HepG2 (cell line): ENCODE measurements around the gene ASXL1. TPM values are rescaled to one million over a fixed set of nuclear protein-coding genes. Genes with fewer than 3 reads are reported as not detected.

Experiments used
- AKAP8 ChIP-seq: sonication (generic); formaldehyde crosslinking; IDR thresholded peaks from 2 replicates; pipeline ENCODE4 v1.5.1; 2020; ENCODE audit warnings: mild to moderate bottlenecking, missing genetic modification reagents
- ARID3A ChIP-seq: IDR thresholded peaks from 2 replicates; pipeline ENCODE4 v1.6.1; 2012; ENCODE audit warnings: low read depth, low read length, improper control_type of control experiment
- CBX2 ChIP-seq, 2 experiments: fragments of 200-600 bp in 1 of 2; sonication (generic); formaldehyde crosslinking in 1 of 2; IDR thresholded peaks; 2 replicates each; pipeline versions ENCODE4 v1.7.0 to v1.8.1; 2018 to 2022; ENCODE audit warnings: low read depth in 2 of 2, low read length in 1 of 2, mild to moderate bottlenecking in 1 of 2, missing genetic modification reagents in 1 of 2
- CTCF ChIP-seq: sonication (generic); formaldehyde crosslinking; IDR thresholded peaks from 2 replicates; pipeline ENCODE4 v1.5.0; 2020; ENCODE audit warnings: mild to moderate bottlenecking, missing genetic modification reagents, moderate library complexity
- FLYWCH1 ChIP-seq: sonication (generic); formaldehyde crosslinking; IDR thresholded peaks from 2 replicates; pipeline ENCODE4 v1.8.1; 2023; ENCODE audit warnings: mild to moderate bottlenecking, missing genetic modification reagents
- GMEB2 ChIP-seq: IDR thresholded peaks from 2 replicates; pipeline ENCODE4 v1.6.1; 2016; ENCODE audit warnings: missing biosample characterization, missing genetic modification reagents, low read depth
- HNRNPL ChIP-seq: fragments of 200-400 bp; formaldehyde crosslinking; IDR thresholded peaks from 2 replicates; pipeline ENCODE4 v1.6.1; 2017; ENCODE audit warnings: mild to moderate bottlenecking, low read depth, low read length
- JARID2 ChIP-seq: sonication (generic); formaldehyde crosslinking; IDR thresholded peaks from 2 replicates; pipeline ENCODE4 v1.8.1; 2023; ENCODE audit warnings: missing genetic modification reagents, inconsistent platforms; ENCODE audit not compliant: insufficient replicate concordance
- KDM2A ChIP-seq: sonication (generic); formaldehyde crosslinking; IDR thresholded peaks from 2 replicates; pipeline ENCODE4 v1.4.0; 2020; ENCODE audit warnings: low read depth, missing genetic modification reagents, borderline replicate concordance
- NCOR1 ChIP-seq: fragments of 200-600 bp; sonication (generic); IDR thresholded peaks from 2 replicates; pipeline ENCODE4 v1.7.0; 2017; ENCODE audit warnings: antibody characterized with exemption, low read length, borderline replicate concordance
- POLR2AphosphoS2 ChIP-seq: IDR thresholded peaks from 2 replicates; pipeline ENCODE4 v1.6.1; 2011; ENCODE audit warnings: low read depth, low read length, improper control_type of control experiment
- SMAD1 ChIP-seq: sonication (generic); formaldehyde crosslinking; IDR thresholded peaks from 2 replicates; pipeline ENCODE4 v1.4.0; 2020; ENCODE audit warnings: missing genetic modification reagents, low read depth, mild to moderate bottlenecking, borderline replicate concordance
- XRCC5 ChIP-seq: fragments of 200-400 bp; formaldehyde crosslinking; optimal IDR thresholded peaks from 2 replicates; pipeline ENCODE3; 2017; ENCODE audit warnings: mild to moderate bottlenecking, low read length
- ZNF567 ChIP-seq: sonication (generic); formaldehyde crosslinking; IDR thresholded peaks from 2 replicates; pipeline ENCODE4 v1.8.1; 2023; ENCODE audit warnings: mild to moderate bottlenecking, missing genetic modification reagents, borderline replicate concordance
- ZNF652 ChIP-seq: IDR thresholded peaks from 2 replicates; pipeline ENCODE4 v1.6.1; 2016; ENCODE audit warnings: low read depth, borderline replicate concordance
- ZNF740 ChIP-seq: sonication (generic); formaldehyde crosslinking; IDR thresholded peaks from 2 replicates; pipeline ENCODE4 v1.4.0; 2020; ENCODE audit warnings: missing genetic modification reagents
- ZSCAN21 ChIP-seq: sonication (generic); formaldehyde crosslinking; IDR thresholded peaks from 2 replicates; pipeline ENCODE4 v1.8.0; 2022; ENCODE audit warnings: mild to moderate bottlenecking, missing genetic modification reagents, moderate library complexity, borderline replicate concordance
- polyA plus RNA-seq, 8 experiments: library from polyadenylated mRNA; depleted of rRNA in 3 of 8; stranded (reverse) in 7 of 8; unstranded in 1 of 8; fragments of >200 nt; fragmentation: Illumina TruSeq in 4 of 8; extraction: Trizol in 4 of 8; gene quantifications; 2 replicates each; pipeline versions ENCODE4 v1.2.1 to v1.2.3, GENCODE V29; 2011 to 2016; ENCODE audit warnings: low read depth in 4 of 8, missing spikeins in 1 of 8, mixed read lengths in 1 of 8; ENCODE audit not compliant: insufficient read depth in 1 of 8
- total RNA-seq, 5 experiments: library from RNA; depleted of rRNA; stranded (reverse); fragments of >200 nt; fragmentation: Illumina TruSeq; extraction: Trizol; gene quantifications; 2 replicates each; pipeline ENCODE4 v1.2.3, GENCODE V29; 2016; ENCODE audit warnings: low read depth in 1 of 5
- TF ChIP-seq, protein P1 (sequence below): sonication (generic); formaldehyde crosslinking; IDR thresholded peaks from 2 replicates; pipeline ENCODE4 v1.5.1; 2020; ENCODE audit warnings: mild to moderate bottlenecking, missing genetic modification reagents

The ASXL1 gene
- total and polyA plus RNA-seq, 2 of the 13 experiments (the other 11 are each of a cell fraction or from before 2014, with no cell fraction given): 62.1 to 74.8 TPM

DNA sequence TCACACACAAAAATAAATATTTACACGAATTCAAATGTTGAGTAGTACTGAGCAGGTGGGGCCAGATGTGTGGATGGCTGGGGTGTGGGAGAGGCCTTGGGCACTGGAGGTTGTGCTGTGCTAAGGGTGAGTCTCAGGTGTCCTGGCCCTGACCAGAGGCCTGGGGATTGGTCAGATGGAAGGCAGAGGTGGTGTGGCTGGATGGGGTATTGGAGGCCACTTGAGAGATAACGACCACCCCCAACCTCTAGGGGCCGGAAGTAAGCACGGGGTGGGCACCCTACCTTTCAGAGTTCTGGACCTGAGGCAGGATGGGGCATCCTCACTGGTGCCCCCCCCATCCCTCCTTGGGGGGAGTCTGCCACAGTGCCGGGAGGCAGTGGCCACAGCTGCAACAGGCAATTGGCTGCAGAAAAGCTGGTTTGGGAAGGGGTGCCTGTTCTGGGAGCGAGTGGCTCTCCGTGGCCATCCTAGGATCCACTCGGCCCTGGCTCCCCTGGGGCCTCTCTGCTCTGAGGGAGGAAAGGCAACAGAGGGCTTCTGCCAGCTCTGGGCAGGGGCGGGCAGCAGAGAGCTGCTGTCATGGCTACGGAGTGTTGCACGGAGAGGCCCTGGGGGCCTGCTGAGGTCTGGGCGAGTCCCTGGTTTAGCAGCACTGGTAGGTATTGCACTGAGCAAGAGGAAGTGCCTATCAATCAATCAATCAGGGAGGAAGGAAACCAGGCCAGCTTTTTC, 87.6 kb downstream of the ASXL1 start (continued):
- TF ChIP-seq, protein P1, sequence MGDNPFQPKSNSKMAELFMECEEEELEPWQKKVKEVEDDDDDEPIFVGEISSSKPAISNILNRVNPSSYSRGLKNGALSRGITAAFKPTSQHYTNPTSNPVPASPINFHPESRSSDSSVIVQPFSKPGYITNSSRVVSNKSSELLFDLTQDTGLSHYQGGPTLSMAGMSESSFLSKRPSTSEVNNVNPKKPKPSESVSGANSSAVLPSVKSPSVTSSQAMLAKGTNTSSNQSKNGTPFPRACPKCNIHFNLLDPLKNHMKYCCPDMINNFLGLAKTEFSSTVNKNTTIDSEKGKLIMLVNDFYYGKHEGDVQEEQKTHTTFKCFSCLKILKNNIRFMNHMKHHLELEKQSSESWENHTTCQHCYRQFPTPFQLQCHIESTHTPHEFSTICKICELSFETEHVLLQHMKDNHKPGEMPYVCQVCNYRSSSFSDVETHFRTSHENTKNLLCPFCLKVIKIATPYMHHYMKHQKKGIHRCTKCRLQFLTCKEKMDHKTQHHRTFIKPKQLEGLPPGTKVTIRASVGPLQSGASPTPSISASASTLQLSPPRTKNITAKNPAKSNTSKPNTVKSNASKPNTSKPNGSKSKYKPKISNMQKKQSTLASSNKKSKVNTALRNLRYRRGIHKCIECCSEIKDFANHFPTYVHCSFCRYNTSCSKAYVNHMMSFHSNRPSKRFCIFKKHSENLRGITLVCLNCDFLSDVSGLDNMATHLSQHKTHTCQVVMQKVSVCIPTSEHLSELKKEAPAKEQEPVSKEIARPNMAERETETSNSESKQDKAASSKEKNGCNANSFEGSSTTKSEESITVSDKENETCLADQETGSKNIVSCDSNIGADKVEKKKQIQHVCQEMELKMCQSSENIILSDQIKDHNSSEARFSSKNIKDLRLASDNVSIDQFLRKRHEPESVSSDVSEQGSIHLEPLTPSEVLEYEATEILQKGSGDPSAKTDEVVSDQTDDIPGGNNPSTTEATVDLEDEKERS: no peak
- TF ChIP-seq CBX2 (IDR thresholded peaks at IDR 0.05; ENCODE audit: low read depth, low read length) (no peak), CBX2 (CRISPR knock-in tag; IDR thresholded peaks at IDR 0.05; ENCODE audit: low read depth) (no peak), ZNF652 (CRISPR knock-in tag) (no peak), FLYWCH1 (CRISPR knock-in tag) (0 out of 2 replicates have a peak, but pooled peaks have one; percentile 53), CTCF (CRISPR knock-in tag) (0 out of 2 replicates have a peak, but pooled peaks have one; percentile 9), NCOR1 (no peak), ZNF567 (CRISPR knock-in tag) (no peak), JARID2 (CRISPR knock-in tag) (no peak), SMAD1 (CRISPR knock-in tag) (no peak; the same call in 1 of the 2 replicates), ARID3A (no peak), HNRNPL (0 out of 2 replicates have a peak, but pooled peaks have one; percentile 11), GMEB2 (CRISPR knock-in tag) (no peak), XRCC5 (no peak), KDM2A (CRISPR knock-in tag) (0 out of 2 replicates have a peak, but pooled peaks have one; percentile 18), ZSCAN21 (CRISPR knock-in tag) (0 out of 2 replicates have a peak, but pooled peaks have one; percentile 26), POLR2AphosphoS2 (peak; percentile 29; the same call in 1 of the 2 replicates), ZNF740 (CRISPR knock-in tag) (peak; percentile 91), AKAP8 (CRISPR knock-in tag) (0 out of 2 replicates have a peak, but pooled peaks have one; percentile 40)
